ENCODE measurements around the gene ELF5. TPM values are rescaled to one million over a fixed set of nuclear protein-coding genes. Genes with fewer than 3 reads are reported as not detected.

ELF5 gene
- total and polyA plus RNA-seq, 10 of the 15 experiments (the other 5 are each of a cell fraction or from before 2014, with no cell fraction given) = not detected

GRCh38 chr11:34438529-34439507 is 74.8 kb downstream of the ELF5 start, which contains the start of gene CAT (continued):
- TF ChIP-seq FOS (IDR thresholded peaks at IDR 0.05; ENCODE audit: borderline replicate concordance, extremely low read depth, insufficient read length) = peak; percentile 61
- no peak for TF ChIP-seq BCL3 (IDR thresholded peaks at IDR 0.05; ENCODE audit: borderline replicate concordance, insufficient read depth, low read depth, low read length, poor library complexity, severe bottlenecking)
- TF ChIP-seq ATF3 (IDR thresholded peaks at IDR 0.05; ENCODE audit: borderline replicate concordance, extremely low read depth, low read depth, low read length) = no peak
- no peak for TF ChIP-seq ATF2 (IDR thresholded peaks at IDR 0.05; ENCODE audit: low read length)
- TF ChIP-seq RB1 (IDR thresholded peaks at IDR 0.05; ENCODE audit: borderline replicate concordance) = peak; percentile 67; the same call in 1 of the 2 replicates
- no peak for TF ChIP-seq STAT3 (IDR thresholded peaks at IDR 0.05; ENCODE audit: low read depth, low read length)
- TF ChIP-seq HSF1 (IDR thresholded peaks at IDR 0.05; ENCODE audit: low read depth, low read length) = no peak
- no peak for TF ChIP-seq KAT2A (conservative IDR thresholded peaks at IDR 0.05; ENCODE audit: control insufficient read depth, low read depth, low read length)
- TF ChIP-seq CBFB (IDR thresholded peaks at IDR 0.05; ENCODE audit: low read depth) = 0 out of 2 replicates have a peak, but pooled peaks have one; percentile 18
- TF ChIP-seq TBL1XR1 (IDR thresholded peaks at IDR 0.05; ENCODE audit: low read depth, low read length) = no peak
- TF ChIP-seq NRF1 (conservative IDR thresholded peaks at IDR 0.05; ENCODE audit: low read depth, low read length) = no peak
- 0 out of 2 replicates have a peak, but pooled peaks have one; percentile 77 for TF ChIP-seq MXI1 (IDR thresholded peaks at IDR 0.05; ENCODE audit: low read depth, low read length)
- TF ChIP-seq NFYB (IDR thresholded peaks at IDR 0.05; ENCODE audit: insufficient read depth, low read depth, low read length) = peak; percentile 94
- TF ChIP-seq E4F1 (IDR thresholded peaks at IDR 0.05; ENCODE audit: borderline replicate concordance, partially characterized antibody) = no peak
- 0 out of 2 replicates have a peak, but pooled peaks have one; percentile 44 for TF ChIP-seq TARDBP (IDR thresholded peaks at IDR 0.05; ENCODE audit: borderline replicate concordance)
- TF ChIP-seq IRF3 (IDR thresholded peaks at IDR 0.05) = peak; percentile 85
- TF ChIP-seq ZNF217 (IDR thresholded peaks at IDR 0.05) = no peak
- TF ChIP-seq SREBF1 (IDR thresholded peaks at IDR 0.05; ENCODE audit: low read length) = peak; percentile 74
- peak; percentile 94 for TF ChIP-seq POLR2A (IDR thresholded peaks at IDR 0.05; ENCODE audit: low read depth, low read length)
- TF ChIP-seq RELA (IDR thresholded peaks at IDR 0.05; ENCODE audit: borderline replicate concordance, partially characterized antibody) = peak; percentile 38
